UCSD-AML1 (cell line): ENCODE results near the gene TFF1.

Experiments used
- DNase-seq: peaks from one replicate; lab custom pipeline; 2025; ENCODE audit not compliant: unreplicated experiment; lab: John Stamatoyannopoulos, UW

Gene TFF1

DNA sequence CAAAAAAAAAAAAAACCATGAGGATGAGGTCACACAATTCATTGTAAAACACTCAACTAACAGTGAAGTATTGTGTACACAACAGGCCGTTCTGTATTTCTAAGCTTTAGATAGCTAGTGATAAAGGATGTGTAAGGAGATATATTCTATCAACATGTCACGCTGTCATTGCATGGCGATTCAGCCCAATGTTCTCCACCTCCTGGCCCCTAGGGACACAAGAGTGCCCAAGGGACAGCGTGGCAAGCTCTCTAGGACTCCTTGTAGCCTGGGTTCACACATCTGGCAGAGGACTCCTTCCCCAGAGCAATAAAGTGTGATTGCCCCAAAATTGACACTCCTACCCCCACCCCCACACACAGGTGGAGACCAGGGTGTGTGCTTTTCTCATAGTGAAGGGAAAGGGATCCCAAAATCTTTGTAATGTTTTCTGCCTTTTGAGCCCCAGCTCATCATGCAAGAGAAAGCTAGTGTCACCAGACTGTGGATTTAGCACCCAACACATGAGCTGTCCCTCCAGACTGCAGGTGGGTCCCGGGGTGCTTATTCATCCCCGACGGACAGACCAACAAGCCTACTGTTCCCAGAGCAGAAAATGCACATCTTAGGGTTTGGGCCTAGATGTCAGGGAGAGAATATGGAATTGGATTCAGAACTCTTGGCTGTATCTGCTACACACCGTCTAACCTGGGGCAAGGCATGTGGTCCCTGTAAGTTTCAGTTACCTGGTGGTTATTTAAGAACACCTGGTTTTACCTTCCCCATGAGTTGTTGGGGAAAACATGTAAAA is 18.0 kb upstream of the TFF1 start:
- DNase-seq: no peak

DNA sequence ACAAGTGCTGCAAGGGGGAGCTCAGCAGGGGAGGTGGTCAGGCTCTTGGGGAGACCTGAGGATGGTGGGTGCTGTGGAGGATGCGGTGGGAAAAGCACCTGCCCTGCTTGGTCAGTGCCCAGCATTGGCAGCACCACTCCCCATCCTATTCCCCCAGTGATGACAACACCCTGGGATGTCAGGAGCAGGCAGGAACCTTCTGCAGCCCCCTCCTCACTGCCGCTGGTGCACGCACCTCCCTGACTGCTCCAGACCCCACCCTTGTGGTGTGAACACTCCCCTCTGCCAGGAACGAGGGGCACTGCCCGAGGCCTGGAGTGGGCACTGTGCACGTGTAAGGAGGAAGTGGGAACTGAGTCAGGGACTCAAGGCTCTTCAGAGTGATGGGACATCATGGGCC is 17.0 kb upstream of the TFF1 start:
- DNase-seq: no peak

DNA sequence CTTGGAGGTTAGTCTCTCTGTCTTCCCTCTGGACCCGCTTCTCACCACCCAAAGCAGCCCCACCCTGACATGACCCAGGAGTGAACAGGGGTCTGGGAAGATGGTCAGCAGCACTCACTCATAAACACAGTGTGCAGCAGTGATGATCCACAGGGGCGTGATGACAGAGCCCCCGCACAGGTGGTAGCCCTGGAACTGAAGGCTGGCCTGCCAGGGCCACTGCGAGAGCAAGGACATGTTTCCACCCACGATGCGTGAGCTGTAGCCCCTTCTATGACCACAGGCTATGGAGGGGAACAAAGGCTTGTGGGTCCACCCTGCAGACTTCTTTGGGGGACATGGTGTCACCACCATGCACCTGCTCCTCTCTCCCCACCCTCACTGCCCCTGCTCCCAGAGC is 16.6 kb upstream of the TFF1 start:
- DNase-seq: no peak

DNA sequence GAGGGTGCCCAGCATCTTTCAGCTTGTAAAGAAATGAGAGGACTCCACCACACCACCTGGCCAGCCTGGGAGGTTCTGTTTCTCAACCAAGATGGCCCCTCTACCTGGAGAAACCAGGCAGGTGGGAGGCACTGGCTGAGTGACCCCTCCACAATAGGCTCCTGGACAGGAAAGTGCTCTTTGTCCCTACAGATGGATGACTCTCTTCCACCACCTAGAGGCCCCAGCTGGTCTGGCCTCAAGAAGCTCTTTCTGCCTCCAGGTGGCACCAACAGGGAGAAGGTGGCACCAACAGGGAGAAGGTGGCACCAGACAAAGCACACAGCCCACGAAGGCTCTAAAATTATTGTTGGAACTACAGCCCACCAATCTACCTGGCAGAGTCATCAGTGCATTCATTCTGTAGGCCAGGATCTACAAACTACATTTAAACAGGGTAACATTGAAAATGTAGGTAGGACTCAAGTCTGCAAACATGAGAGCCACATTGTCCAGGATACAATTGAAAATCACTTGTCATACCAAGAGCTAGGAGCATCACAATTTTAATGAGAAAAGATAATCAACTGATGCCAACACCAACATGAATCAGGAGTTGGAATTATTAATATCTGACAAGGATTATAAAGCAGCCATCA is 15.1 kb upstream of the TFF1 start:
- peak; percentile 63 for DNase-seq

DNA sequence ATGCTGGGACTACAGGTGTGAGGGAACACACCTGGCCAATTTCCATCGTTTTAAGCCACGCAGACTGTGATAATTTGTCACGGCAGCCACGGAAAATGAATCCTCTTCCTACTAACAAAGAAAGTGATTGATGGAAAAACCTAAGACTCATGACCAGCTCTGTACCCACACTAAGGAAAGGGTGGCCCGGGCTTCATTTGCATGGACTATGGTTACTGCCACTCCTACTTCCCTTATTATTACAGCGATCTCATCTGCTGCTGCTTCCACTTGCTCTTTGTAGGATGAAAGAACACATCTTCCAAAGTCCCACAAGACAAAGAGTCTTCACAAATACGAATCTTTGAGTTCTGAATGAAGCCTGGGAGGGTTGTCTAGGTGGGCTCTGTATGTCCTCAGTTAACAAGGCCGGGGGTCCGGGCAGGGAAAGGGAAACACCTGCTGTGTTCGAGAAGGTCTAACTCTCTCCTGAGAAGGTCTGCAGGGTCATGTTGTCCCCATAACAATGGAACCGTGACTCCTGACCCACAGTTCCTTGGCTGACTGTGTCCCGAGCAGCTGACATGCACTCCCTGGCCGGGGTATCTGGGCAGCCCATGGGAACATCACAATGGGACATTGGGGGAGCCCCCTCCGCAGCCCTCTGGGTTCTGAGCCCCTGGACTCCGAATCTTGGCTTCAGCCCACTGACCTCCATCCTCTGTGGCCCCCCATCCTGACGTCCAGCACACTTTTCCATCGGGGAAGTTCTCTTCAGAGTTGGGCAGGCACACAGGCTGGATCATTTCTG is 13.3 kb upstream of the TFF1 start:
- DNase-seq: no peak

DNA sequence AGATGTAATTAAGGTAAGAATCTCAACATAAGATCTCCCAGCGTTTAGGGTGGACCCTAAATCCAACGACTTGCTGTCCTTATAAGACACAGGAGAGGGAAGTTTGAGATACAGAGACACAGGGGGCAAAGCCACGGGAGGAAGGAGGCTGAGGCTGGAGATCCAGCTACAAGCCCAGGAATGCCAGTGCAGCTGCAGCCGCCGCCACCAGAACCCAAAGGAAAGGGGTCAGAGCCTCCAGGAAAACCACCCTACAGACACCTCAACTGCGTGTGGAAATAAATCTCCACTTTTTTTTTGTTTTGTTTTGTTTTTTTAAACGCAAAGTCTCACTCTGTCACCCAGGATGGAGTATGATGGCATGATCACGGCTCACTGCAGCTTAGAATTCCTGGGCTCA is 12.1 kb upstream of the TFF1 start:
- DNase-seq: no peak

DNA sequence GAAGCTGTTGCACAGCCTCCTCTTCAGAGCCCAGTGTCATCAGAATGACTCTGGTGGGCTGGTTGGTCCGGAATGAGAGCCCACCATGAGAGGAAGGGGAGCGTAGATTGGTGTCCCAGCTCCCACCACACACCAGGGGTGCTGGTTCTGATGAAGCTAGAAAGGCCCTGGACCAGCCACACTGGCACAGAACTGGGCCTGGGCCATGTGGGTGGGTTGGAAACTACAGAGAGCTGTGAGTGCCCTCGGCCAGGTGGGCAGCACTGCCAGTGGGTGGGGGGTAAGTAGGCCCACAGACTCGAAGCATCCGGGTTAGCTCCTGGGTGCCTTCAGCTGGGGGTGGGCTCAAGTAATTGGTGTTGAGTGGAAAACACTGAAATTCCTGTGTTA is 11.6 kb upstream of the TFF1 start:
- DNase-seq: no peak

DNA sequence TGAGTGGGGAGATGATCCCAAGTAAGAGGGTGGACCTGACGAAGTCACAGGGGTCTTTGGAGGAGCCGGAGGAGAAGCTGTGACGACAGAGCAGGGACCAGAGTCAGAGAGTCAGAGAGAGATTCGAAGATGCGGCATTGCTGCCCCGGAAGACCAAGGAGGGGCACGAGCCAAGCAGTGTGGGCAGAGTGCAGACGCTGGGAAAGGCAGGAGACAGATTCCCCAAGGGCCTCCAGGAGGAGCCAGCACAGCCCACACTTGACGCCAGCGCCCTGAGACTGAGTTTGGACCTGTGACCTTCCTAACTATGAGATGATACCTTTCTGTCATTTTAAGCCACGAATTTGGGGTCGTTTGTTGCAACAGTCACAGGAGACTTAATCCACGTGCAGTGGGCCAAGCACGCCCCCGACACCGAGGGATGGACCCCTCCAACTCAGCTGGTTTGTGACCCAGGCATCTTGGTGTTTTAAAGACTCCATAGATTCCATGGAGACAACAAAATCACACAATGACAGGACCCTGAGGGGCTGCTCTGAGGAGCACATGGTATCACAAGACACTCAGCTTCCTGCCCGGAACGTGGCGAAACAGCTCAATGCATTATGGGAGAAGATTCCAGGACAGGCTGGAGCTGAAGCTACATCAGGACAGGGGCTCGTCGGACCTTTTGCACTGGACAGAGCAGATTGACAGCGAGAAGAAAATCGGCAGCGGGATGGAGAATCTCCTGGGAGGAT is 11.0 kb upstream of the TFF1 start:
- no peak for DNase-seq

DNA sequence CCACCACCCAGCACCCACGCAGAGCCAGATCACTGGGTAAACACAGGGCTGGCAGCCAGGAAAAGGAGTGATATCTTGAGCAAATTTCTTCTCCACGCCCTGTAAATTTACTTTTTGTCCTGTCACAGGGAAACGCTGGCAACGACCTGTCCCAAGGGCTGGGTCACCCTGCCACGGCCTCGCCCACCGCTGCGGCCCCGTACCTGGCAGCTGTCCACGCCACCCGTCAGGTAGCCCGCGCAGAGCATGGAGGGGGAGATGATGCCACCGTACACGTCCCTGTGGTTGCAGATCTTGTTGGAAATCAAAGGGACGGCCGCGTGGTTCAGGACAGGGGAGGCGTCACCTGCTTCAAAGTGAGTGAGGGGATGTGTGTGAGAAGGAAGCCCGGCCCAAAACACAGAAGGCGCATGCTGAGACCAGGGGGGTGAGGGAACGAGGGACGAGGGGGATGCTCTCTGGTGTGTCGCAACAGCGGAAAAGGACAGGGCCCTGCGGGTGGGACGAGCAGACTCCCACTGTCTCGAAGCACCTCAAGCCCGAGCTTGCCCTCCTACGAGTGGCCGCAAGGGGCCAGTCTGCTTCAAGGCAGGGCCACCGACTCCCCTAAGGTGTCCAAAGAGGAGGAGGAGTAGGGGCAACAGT is 10.1 kb upstream of the TFF1 start:
- no peak for DNase-seq

DNA sequence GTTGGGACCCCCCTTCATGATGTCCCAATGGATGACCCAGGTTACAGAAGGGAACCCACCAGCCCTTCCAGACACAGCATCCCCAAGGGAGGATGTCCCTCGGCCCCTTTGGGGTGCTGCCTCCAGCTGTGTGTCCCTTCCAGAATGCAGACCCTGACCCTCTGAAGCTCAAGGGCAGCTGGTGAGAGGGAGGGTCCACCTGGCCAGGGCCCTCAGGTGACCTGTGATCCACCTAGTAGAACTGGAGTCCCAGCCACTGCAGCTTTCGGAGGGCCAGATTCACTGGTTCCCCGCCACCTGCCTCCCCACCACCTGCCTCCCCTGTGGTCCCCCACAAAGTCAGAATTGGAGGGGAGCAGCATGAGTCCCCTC is 9.6 kb upstream of the TFF1 start:
- no peak for DNase-seq

DNA sequence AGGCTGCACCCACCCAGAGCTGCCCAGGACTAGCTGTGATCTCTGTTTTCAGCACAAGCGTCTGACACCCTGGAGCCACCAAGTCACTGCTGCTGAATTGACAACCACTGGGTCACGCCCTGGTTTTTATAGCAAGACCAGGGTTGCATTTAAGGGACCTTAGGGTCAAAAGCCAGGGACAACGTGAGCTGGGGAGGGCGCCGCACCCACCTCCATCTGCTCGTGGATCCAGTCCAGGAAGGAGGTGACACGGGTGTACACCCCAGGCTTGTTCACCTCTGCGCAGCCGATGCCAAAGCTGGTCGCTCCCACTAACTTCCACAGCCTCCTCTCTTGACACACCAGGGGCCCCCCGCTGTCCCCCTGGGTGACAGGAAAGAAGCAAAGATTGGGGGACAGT is 9.2 kb upstream of the TFF1 start:
- no peak for DNase-seq

DNA sequence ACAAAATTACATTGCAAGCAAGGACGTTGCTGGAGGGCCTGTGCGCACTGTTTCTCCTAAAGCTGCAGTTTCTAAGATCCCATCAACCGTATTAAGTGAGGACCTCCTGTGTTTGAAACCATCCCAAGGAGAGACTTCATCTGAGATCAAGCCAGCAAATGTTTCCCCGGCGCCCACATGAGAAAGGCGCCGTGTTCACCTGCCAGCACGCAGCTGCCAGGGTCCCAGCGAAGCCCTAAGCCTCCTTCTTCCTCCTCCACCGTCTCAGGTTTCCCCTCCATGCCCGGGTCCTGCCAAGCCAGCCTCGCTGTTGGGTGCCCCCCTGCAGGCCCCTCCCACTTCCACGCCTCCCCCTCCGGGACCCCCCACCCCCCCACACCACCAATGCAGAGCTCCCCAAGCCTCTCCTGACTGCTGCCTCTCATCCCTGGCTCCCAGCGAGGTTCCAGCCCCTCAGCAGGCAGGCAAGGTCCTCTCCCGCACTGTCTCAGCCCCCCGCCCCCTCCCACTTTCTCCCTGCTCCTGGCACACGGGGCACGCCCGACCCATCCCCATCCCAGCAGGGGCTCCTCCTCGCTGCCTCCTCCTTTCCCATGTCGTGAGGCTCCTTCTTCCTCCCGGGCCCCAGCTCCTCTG is 8.6 kb upstream of the TFF1 start:
- no peak for DNase-seq

DNA sequence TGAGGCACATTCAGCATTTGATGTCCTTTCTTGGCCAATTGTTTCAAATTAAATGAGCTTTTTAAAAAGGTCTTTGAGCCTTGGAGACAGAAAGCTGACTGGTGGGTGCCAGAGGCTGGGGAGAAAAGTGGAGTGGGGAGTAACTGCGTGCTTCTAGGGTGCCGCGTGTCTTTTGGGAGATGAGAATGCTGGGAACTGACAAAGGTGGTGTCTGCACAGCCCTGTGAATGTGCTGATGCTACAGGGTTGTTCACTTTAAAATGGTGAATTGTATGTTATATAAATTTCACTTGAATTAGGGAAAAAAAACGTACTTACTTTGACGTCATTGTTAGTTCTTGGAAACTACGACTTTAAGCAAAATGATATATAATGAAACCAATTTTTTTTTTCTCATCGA is 8.1 kb upstream of the TFF1 start:
- DNase-seq: no peak

DNA sequence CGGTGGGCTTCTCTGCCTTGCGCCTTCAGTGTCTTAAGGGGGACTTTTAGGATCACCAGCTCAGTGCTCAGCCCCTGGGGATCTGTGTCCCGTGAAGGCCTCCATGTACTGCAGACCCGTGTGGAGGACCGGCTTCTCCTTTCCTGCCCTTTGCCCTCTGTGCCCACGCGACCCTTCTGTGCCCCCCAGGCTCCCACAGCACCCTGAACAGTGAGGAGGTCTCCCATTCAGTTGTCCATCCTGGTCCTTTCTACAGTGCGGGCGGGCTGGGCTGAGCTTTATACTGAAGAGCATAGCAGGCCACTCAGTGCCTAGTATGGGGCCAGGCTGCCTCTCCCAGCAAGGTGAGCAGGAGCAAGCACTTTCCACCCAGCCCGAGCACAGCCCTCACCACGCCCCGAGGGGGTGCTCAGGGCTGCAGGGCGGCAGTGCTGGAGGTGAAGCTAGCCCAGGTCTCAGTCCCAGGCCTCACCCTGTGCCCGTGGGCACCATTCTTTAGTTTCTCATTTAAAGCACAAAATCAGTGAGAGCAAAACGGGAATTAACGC is 7.6 kb upstream of the TFF1 start:
- no peak for DNase-seq

DNA sequence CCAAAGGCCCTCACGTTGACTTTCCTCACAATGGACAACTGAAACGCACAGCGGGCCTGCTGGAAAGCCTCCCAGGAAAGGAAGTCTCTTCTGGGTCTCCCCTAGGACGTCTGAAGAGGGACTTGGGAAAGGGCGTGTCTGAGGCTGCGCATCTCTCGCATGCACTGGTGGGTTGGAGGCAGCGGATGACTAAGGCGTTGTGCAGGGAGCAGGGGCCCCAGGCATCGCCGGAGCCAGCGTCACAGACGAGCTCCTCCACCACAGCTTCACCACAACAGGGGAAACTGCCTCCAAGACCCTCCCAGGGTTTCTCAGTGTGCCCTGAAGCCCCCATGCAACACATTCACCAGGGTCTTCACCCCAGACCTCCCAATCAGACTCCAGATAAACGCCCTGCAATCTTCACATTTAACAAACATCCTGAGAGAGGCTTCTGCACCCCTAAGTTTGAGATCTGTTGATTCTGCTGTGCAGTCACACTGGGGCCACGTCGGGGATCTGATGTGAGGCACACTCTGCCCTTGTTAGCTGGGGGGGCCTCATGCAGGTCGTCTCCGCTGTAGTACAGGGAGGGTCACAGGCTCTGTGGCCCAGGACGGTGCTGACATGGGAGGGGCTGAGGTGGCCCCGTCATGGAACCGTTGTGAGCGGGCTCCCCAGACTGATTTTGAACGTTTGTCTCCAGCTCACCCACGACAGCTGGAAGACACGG is 7.0 kb upstream of the TFF1 start:
- no peak for DNase-seq

DNA sequence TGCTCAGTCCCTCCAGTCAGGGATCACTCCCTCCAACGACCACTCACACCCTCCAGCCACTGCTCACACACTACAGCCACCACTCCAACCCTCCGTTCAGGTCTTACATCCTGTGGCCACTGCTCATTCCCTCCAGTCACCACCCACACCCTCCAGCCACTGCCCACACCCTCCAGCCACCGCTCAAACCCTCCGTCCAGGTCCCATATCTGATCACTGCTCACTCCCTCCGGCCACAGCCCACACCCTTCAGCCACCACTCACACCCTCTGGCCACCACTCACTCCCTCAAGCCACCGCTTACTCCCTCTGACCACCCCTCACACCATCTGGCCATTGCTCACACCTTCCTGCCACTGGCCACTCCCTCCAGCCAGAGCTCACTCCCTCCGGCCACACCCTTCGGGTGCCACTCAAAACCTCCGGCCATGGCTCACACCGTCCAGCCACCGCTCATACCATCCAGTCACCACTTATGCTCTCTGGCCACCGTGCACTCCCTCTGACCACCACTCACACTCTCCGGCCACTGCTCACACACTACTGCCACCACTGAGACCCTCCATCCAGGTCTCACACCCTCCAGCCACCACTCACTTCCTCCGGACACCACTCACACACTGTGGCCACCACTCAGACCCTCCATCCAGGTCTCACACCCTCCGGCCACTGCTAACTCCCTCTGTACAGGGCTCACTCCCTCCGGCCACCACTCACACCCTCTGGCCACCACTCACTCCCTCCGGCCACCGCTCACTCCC is 4.7 kb upstream of the TFF1 start:
- no peak for DNase-seq

DNA sequence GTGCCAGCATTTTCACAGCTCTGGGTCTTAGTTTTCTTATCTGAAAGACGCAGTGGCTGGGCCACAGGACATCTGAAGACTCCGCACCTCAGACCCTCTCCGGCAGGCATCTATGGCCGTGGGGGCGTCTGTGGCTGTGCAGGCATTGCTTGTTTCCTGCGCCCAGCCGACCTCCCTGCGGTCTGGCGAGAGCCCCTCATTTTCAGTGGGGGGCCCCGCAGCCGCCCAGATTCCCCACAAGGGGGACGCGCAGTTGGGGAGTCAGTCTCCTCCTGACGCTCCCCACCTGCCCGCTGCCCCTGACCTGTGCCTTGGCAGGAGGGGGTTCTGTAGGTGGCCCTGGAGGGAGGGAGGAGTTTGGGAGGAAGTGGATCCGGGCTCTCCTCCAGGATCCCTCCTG is 3.5 kb upstream of the TFF1 start:
- DNase-seq: no peak

DNA sequence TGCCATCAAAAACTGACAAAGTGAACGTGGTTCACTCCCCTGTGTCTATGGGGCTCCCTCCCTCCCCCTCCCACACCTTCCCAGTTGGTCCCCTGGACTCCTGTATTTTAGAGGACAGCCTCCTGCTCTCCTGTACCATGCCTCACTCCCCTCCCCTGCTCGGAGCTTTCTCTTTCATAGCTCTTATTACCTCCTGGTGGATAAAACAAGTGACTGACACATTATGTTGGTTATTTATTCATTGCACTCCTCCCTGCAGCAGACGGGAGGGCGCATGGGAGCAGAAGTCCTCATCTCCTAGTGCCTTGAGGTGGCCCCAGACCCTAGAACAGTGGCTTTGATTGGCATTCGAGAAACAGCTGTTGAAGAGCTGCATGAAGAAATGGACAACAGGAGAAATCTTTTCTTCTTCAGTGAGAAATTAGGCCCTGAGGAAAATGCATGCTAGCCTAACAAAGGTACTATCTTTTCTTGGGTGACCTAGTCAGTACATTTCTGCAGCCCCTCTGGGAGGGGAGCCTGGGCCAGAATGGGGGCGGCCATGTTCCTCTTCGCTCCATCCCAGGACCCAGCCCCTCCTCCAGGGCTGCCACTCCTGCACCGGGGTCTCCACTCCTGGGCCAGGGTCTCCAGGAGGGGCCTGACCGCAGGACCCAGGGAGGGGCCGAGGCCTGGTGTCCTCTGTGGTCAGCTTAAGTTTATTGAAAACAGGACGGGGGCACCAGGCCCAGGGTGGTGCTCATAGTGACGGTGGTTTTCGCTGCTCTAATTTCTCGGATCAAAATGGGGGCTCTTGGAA is 1.2 kb upstream of the TFF1 start:
- DNase-seq: no peak
